Vagina (tissue), 2 donors: ENCODE data around the gene ADAMTS19.

Experiments
- CTCF ChIP-seq, 3 experiments: fragments of 450-650 bp in 2 of 3; fragments of 200-600 bp in 1 of 3; sonication (generic) in 1 of 3; IDR thresholded peaks; one replicate each; pipeline ENCODE4 v1.5.1; 2017 to 2019; ENCODE audit warnings: antibody characterized with exemption in 3 of 3, mild to moderate bottlenecking in 2 of 3, moderate library complexity in 2 of 3
- POLR2A ChIP-seq, 2 donors: fragments of 450-650 bp; IDR thresholded peaks; one replicate each; pipeline ENCODE4 v1.6.1; 2017; ENCODE audit warnings: antibody characterized with exemption in 2 of 2, mild to moderate bottlenecking in 2 of 2, moderate library complexity in 2 of 2
- POLR2AphosphoS5 ChIP-seq, 2 donors: sonication (generic); formaldehyde crosslinking; IDR thresholded peaks; one replicate each; pipeline ENCODE4 v1.9.0; 2017; ENCODE audit warnings: antibody characterized with exemption in 2 of 2, mild to moderate bottlenecking in 2 of 2, low read depth in 1 of 2; ENCODE audit not compliant: insufficient read depth in 1 of 2

- TF ChIP-seq CTCF (IDR thresholded peaks at IDR 0.05) (no peak), POLR2AphosphoS5 (IDR thresholded peaks at IDR 0.05; ENCODE audit: insufficient read depth in 1 of 2, low read depth in 1 of 2) (no peak), POLR2A (IDR thresholded peaks at IDR 0.05) (no peak)
Measured at GRCh38 chr5:129658801-129659200, 198.7 kb downstream of the ADAMTS19 start.
